HFFc6 (cell line): Measurements from ENCODE around the gene LDLRAD3. TPM values are rescaled to one million over a fixed set of nuclear protein-coding genes. Genes with fewer than 3 reads are reported as not detected.
"Not testable (repeated sequence)": the region's sequence is repeated elsewhere in the genome, so short reads cannot be mapped to it uniquely, and the experiment has no call there.

Experiments
- DNase-seq: peaks from one replicate; pipeline ENCODE4 v3.0.0-alpha.2; 2018
- H3K27ac Mint-ChIP-seq: 2 replicates; pipeline ENCODE4 v1.8.0; 2020; ENCODE audit warnings: mild to moderate bottlenecking, mixed read lengths
- H3K27me3 Mint-ChIP-seq: 2 replicates; pipeline ENCODE4 v1.8.0; 2021; ENCODE audit warnings: mild to moderate bottlenecking, moderate library complexity, mixed read lengths; ENCODE audit not compliant: insufficient read depth
- H3K36me3 Mint-ChIP-seq: 2 replicates; pipeline ENCODE4 v1.8.0; 2021; ENCODE audit warnings: low read depth, mixed read lengths
- H3K4me1 Mint-ChIP-seq: 2 replicates; pipeline ENCODE4 v1.8.0; 2020; ENCODE audit warnings: low read depth, mixed read lengths
- H3K4me3 Mint-ChIP-seq: 2 replicates; pipeline ENCODE4 v1.8.0; 2020; ENCODE audit warnings: mild to moderate bottlenecking, moderate library complexity, mixed read lengths
- H3K9me3 Mint-ChIP-seq: 2 replicates; pipeline ENCODE4 v1.8.0; 2020; ENCODE audit warnings: mild to moderate bottlenecking, mixed read lengths
- CTCF ChIP-seq: fragments of 200-600 bp; sonication (generic); IDR thresholded peaks from 2 replicates; pipeline ENCODE4 v1.5.0; 2021; ENCODE audit warnings: antibody characterized with exemption, mild to moderate bottlenecking
- total RNA-seq, 6 experiments: library from RNA; stranded (reverse); fragmentation: NEBNext Ultra II Directional; extraction: Animal tissue kit (Norgen Biotek cat#: 25700); gene quantifications; 2 replicates in 1 of 6; 3 replicates in 5 of 6; pipeline ENCODE4 v1.2.3, GENCODE V29; 2021

LDLRAD3 gene
- total RNA-seq, 6 experiments from 2014 or later = 5.2 to 6.5 (median 5.6) TPM

DNA sequence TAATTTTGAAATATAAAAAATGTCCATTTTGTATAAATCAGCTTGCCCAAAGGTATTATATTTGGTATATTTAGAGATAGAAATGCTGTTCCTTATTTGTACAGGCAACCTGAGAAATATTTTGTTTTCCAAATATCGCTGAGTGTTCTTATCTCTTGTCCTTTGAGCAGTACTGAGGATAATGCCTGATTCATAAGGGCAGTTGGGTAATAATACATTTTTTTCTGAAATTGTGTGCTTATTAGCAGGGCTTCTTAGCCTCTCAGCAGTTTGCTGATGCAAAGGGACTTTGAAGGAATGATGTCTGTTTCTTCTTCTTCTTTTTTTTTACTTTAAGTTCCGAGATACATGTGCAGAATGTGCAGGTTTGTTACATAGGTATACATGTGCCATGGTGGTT is 69.1 kb downstream of the LDLRAD3 start:
- no peaks in the 10 kb centered on the region for H3K9me3 Mint-ChIP-seq
- H3K36me3 Mint-ChIP-seq = no peaks in the 10 kb centered on the region; the same call in 1 of the 2 replicates
- H3K4me1 Mint-ChIP-seq = peaks cover 68% of the 10 kb centered on the region
- no peaks in the 10 kb centered on the region for H3K27me3 Mint-ChIP-seq
- H3K4me3 Mint-ChIP-seq = peak overlapping the region; percentile 81; the same call in 1 of the 2 replicates
- H3K27ac Mint-ChIP-seq = no peak overlapping the region
- TF ChIP-seq CTCF = no peak
- DNase-seq = no peak

DNA sequence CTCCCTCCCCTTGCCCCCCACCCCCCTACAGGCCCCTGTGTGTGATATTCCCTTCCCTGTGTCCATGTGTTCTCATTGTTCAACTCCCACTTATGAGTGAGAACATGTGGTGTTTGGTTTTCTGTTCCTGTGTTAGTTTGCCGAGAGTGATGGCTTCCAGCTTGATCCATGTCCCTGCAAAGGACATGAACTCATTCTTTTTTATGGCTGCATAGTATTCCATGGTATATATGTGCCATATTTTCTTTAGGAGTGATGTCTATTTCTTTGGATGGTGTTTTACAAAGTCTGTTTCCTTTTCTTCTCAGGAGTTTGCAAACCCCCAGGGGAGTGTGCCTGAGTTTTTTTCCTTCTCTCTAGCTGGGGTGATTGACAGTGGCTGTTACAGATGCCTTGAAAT is 69.6 kb downstream of the LDLRAD3 start:
- H3K27me3 Mint-ChIP-seq, DNase-seq, H3K27ac Mint-ChIP-seq, H3K9me3 Mint-ChIP-seq, H3K36me3 Mint-ChIP-seq, H3K4me3 Mint-ChIP-seq: not testable (repeated sequence)
- H3K4me1 Mint-ChIP-seq = peaks cover 64% of the 10 kb centered on the region

- peaks cover 56% of the 10 kb centered on the region for H3K4me1 Mint-ChIP-seq
- no peak for DNase-seq
- H3K4me3 Mint-ChIP-seq = no peak overlapping the region
- no peaks in the 10 kb centered on the region for H3K9me3 Mint-ChIP-seq
- H3K27me3 Mint-ChIP-seq = no peaks in the 10 kb centered on the region
- no peak for TF ChIP-seq CTCF
- no peak overlapping the region for H3K27ac Mint-ChIP-seq
- H3K36me3 Mint-ChIP-seq = no peaks in the 10 kb centered on the region; the same call in 1 of the 2 replicates
These were observed 70.4 kb downstream of the LDLRAD3 start for GRCh38 chr11:36013950-36014897.

GRCh38 chr11:36014898-36015665 is 71.2 kb downstream of the LDLRAD3 start:
- Mint-ChIP-seq H3K4me1 (peaks cover 48% of the 10 kb centered on the region), H3K9me3 (no peaks in the 10 kb centered on the region), H3K27ac (no peak overlapping the region), H3K4me3 (no peak overlapping the region), H3K36me3 (no peaks in the 10 kb centered on the region; the same call in 1 of the 2 replicates), H3K27me3 (no peaks in the 10 kb centered on the region)
- no peak for TF ChIP-seq CTCF
- DNase-seq = no peak

DNA sequence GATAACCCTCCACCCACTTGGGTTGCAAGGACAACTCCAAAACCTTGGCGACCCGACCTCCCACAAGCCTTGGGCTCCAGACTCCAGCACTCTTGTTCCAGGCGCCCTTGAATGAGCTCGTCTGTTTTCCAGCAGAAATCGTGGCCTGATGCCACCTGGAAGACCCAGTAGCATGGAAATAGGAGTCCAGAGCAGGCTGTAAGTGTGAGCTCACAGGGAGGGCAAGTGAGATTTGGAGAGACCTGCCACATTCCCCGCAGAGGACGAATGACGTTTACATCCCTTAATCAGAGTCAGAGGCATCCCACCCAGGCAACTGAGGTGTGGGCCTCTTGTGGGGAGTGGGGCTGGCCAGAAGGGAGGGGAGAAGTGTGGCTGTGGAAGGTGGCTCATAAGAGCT is 71.9 kb downstream of the LDLRAD3 start:
- DNase-seq = no peak
- TF ChIP-seq CTCF = no peak
- H3K27ac Mint-ChIP-seq = no peak overlapping the region
- no peak overlapping the region for H3K4me3 Mint-ChIP-seq
- H3K27me3 Mint-ChIP-seq = no peaks in the 10 kb centered on the region
- no peaks in the 10 kb centered on the region for H3K9me3 Mint-ChIP-seq
- no peaks in the 10 kb centered on the region; the same call in 1 of the 2 replicates for H3K36me3 Mint-ChIP-seq
- H3K4me1 Mint-ChIP-seq = peaks cover 41% of the 10 kb centered on the region
